Kidney epithelial cell (primary cell): ENCODE data around the gene P2RX3. TPM values are rescaled to one million over a fixed set of nuclear protein-coding genes. Genes with fewer than 3 reads are reported as not detected.

Source experiments
- DNase-seq: peaks from one replicate; pipeline ENCODE4 v3.0.0-alpha.2; 2010; ENCODE audit warnings: low read depth
- H3K27me3 ChIP-seq: 2 replicates; pipeline ENCODE4 v1.6.0; 2011; ENCODE audit warnings: low read length; ENCODE audit not compliant: control insufficient read depth, insufficient read depth
- H3K36me3 ChIP-seq: 2 replicates; pipeline ENCODE4 v1.5.1; 2011; ENCODE audit warnings: low read length; ENCODE audit not compliant: control insufficient read depth, insufficient read depth
- H3K4me3 ChIP-seq: 2 replicates; pipeline ENCODE4 v1.5.1; 2011; ENCODE audit warnings: low read depth, mild to moderate bottlenecking, control low read depth, low read length
- CTCF ChIP-seq: IDR thresholded peaks from 2 replicates; pipeline ENCODE4 v1.5.1; 2011; ENCODE audit warnings: mild to moderate bottlenecking, moderate library complexity, low read length, control low read depth, inconsistent platforms; ENCODE audit not compliant: insufficient read depth, poor library complexity, severe bottlenecking
- total RNA-seq: library from RNA; depleted of rRNA; stranded (reverse); fragments of >200 nt; gene quantifications from 2 replicates; pipeline ENCODE4 v1.2.3, GENCODE V29; 2015

P2RX3 gene
- total RNA-seq, 1 donor from 2014 or later: not detected

GRCh38 chr11:57390535-57390934 lies 52.4 kb downstream of the P2RX3 start, which contains the start of gene PRG2:
TSS of gene PRG2 (minus strand) at chr11:57390650. CDS start at chr11:57389944, 706 bp downstream.
- TF ChIP-seq CTCF: no peak
- DNase-seq: no peak
- Histone ChIP-seq H3K4me3 (no peak within 1 kb of the TSS), H3K27me3 (peaks cover 13% of the 10 kb centered on the region), H3K36me3 (no peaks in the 10 kb centered on the region)

GRCh38 chr11:57391111-57391510 lies 53.0 kb downstream of the P2RX3 start:
- no peak for DNase-seq
- H3K4me3 ChIP-seq: no peak overlapping the region
- TF ChIP-seq CTCF: no peak
- no peaks in the 10 kb centered on the region for H3K36me3 ChIP-seq
- H3K27me3 ChIP-seq: peaks cover 15% of the 10 kb centered on the region

- DNase-seq: no peak
- TF ChIP-seq CTCF: no peak
Measured at GRCh38 chr11:57391539-57391938, 53.4 kb downstream of the P2RX3 start.

GRCh38 chr11:57392066-57392762 lies 54.1 kb downstream of the P2RX3 start:
- Histone ChIP-seq H3K4me3 (no peak overlapping the region), H3K27me3 (peaks cover 14% of the 10 kb centered on the region), H3K36me3 (no peaks in the 10 kb centered on the region)
- TF ChIP-seq CTCF: no peak
- DNase-seq: no peak

More at GRCh38 chr11:57391539-57391938, 53.4 kb downstream of the P2RX3 start:
- Histone ChIP-seq H3K4me3 (no peak overlapping the region), H3K36me3 (no peaks in the 10 kb centered on the region), H3K27me3 (peaks cover 15% of the 10 kb centered on the region)

GRCh38 chr11:57392763-57393105 lies 54.6 kb downstream of the P2RX3 start:
- no peak for TF ChIP-seq CTCF
- H3K27me3 ChIP-seq: peaks cover 12% of the 10 kb centered on the region
- DNase-seq: no peak
- H3K36me3 ChIP-seq: no peaks in the 10 kb centered on the region
- no peak overlapping the region for H3K4me3 ChIP-seq
